NCI-H2171 treated with DMSO at 0.1 percent for 48 hours (cell line): Measurements from ENCODE around the gene CACNG1.
"Not testable (repeated sequence)": the region's sequence is repeated elsewhere in the genome, so short reads cannot be mapped to it uniquely, and the experiment has no call there.

Source experiments
- DNase-seq: peaks from one replicate; lab custom pipeline; 2025; lab: John Stamatoyannopoulos, UW

The CACNG1 gene

DNA sequence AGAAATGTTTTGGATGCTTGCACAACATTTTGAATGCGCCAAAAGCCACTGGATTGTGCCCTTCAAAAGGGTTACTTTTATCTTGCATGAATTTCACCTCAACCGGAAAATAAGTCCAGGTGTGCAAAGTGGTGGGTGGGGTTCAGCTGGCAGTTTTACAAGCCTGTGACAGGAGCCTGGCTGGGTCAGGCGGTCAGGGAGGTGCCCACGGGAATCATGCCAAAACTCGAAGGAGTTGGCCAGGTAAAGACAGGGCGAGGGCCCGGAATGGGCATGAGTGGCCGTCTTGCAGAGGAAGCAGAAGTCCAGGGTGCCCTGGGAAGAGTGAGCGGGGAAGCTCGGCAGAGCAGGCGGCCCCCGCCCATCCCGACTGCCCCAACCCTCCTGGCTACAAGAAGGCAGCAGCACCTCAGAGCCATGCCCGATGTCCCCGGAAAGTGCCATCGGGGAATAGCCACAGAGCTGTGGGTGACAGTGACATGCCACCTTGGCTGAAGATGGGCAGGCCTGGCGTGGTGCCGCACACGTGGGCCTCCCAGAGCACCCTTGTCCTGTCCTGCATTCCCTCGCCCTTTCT is 19.1 kb upstream of the CACNG1 start:
- no peak for DNase-seq

DNA sequence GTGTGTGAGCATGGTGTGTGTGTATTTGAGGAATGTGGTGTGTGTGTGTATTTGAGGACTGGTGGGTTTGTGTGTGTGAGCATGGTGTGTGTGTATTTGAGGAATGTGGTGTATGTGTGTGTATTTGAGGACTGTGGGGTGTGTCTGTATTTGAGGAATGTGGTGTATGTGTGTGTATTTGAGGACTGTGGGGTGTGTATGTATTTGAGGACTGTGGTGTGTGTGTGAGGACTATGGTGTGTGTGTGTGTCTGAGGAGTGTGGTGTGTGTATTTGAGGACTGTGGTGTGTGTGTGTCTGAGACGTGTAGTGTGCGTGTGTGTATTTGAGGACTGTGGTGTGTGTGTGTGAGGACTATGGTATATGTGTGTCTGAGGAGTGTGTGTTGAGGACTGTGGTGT is 18.0 kb upstream of the CACNG1 start:
- DNase-seq, result no peak

DNA sequence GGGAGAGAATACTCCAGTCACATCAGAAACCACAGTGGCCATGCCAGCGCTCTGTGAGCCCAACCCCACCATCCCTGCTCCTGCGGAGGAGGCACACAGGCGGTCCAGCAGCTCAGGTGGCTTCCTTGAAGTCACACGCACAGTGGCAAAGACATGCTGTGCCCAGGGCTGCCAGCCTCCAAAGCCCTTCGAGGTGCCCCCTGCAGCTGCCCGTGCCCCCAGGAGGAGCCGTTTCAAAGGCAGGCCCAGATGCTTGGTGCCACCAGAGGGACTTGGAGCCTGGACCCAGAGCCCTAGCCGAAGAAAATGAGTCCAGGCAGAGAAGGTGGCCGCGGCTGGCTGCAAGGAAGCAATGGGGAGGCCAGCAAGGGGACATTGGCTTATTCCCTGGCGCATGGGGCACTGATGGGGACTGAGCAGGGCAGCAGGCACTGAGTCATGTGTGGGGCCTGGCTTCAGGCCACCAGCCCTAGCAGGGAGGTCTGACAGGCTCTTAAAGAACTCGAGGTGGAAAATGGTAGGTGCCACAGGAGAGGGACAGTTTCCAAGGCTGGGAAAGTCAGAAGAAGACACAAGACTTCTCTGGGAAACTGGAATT is 17.2 kb upstream of the CACNG1 start:
- no peak for DNase-seq

DNA sequence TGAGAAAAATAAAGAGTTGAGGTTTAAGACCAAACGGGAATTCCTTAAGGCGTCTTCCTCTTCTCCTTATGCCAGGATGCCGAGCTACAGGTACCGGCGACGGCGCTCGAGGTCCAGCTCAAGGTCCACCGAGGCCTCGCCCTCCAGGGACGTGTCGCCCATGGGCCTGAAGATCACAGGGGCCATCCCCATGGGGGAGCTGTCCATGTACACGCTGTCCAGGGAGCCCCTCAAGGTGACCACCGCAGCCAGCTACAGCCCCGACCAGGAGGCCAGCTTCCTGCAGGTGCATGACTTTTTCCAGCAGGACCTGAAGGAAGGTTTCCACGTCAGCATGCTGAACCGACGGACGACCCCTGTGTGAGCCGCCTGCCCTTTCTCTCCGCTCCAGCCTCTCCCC is 13.7 kb upstream of the CACNG1 start:
- no peak for DNase-seq

DNA sequence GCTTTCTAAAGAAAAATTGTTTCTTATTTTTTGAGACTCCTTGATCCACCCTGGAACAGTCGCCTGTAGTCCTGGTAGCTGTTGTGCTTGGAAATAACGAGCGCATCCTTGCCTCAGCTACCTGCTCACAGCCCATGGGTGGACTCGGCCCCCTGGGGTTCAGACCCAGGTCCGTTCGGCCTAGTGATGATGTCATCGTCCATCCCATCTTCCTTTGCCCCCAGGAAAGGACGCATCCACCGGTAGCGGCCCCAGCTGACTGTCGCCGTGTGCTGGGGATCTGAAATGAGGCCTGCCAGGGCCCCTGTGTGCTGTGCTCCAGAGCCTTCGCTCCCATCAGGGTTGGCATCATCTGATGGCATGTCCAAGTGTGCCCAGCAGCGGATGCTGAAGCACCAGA is 12.0 kb upstream of the CACNG1 start:
- no peak for DNase-seq

DNA sequence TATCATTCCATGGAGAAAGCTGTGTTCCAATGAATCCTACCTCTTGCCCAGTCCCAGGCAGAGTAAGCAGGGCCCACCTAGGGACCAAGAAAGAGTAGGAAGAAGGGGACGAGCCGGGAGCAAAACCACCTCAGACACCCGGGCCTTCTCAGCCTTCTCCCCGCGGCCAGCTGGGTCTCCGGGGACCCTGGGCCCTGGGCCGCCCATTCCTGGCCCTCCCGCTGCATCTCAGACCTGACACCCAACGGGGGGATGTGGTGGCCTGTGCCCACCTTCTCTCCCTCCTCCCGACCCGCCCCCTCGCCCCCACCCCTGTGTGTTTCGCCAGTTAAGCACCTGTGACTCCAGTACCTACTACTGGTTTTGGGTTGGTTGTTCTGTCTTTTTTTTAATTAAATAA is 11.4 kb upstream of the CACNG1 start:
- DNase-seq, result no peak

DNA sequence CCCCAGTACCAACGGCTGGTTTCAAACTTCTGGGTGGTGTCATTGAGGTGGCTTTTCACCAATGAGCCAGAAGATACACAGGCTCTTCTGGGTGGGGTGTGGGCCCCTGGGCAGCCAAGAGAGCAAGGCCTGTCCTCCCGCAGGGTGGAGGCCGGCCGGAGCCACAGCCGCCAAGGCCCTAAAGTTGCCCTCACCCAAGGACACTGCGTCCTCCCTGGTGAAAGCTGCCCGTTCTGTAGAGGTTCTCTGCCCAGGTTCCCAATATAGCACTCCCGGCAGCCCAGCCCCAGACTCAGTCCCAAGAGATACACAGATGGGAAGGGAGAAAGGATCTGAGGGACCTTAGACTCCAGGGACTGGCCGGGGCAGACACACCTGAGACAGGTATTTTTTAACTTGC is 10.7 kb upstream of the CACNG1 start:
- no peak for DNase-seq

DNA sequence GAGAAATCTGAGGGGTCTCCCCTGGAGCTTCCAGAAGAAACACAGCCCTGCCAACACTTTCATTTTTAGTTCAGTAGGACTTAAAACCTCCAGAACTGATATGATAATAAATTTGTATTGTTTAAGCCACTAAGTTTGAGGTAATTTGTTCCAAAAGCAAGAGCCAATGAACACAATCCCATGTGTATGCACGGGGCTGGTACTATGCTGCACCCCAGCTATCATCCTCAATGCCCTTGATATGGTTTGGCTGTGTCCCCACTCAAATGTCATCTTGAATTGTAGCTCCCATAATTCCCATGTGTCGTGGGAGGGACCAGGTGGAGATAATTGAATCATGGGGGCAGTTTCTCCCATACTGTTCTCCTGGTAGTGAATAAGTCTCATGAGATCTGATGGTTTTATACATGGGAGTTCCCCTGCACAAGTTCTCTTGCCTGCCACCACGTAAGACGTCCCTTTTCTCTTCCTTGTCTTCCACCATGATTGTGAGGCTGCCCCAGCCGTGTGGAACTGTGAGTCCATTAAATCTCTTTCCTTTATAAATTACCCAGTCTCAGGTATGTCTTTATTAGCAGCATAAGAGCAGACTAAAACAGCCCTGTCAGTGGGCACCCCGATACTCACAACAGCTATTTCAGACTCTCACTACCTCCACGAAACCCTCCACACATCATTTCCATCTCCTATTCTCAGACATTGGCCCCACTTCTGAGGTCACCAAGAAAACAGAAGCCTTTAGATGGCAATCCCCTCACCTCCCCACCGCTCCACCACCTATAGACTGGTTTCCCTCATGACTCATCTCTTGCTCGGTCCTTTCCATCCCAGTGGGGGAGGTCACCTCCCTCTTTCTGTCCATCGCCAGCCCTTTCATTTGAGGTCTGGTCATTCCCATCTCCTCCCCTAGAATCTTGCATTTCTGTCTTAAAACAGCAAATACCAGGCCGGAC is 8.9 kb upstream of the CACNG1 start:
- DNase-seq, result no peak

DNA sequence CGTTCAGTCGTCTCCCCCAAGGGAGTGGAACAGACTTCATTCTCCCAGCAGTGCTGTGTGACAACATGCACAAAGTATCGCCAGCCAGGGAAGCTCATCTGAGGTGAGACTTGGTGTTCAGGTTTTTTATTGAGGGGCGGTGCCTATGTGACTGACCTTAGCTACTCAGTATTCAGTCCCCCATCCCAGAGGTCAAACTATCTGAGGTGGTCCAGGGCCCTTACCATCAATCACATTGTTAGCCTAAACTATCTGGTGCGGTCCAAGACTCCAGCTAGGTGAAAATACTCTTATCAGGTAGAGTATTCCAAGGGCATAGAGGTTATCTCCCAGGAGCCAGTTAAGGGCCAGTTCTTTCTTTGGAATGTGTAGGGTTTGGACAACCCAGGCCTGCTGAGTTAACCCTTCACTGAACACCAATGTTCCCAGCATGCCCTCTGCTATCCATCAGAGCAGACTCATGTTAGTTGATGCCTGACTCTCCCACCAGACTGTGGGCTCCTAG is 5.4 kb upstream of the CACNG1 start:
- no peak for DNase-seq

DNA sequence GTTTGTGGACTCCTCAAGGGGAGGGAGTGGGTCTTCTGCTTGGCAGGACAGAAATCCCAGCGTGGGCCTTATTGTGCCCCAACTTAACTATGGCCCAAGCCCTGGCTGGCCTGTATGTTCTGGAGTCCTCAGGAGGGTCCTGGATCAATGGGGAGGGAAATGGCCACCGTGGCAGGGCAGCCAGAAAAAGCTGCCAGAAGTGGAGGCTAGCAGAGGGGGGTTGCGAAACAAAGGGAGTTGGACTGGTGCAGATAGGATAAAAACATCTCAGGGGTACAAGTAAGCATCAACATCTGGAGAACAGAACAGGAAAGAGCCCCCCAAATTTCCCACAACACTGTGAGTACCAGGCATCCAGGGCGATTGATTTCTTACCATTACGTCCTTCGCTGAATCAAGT is 3.7 kb upstream of the CACNG1 start:
- DNase-seq, result no peak

DNA sequence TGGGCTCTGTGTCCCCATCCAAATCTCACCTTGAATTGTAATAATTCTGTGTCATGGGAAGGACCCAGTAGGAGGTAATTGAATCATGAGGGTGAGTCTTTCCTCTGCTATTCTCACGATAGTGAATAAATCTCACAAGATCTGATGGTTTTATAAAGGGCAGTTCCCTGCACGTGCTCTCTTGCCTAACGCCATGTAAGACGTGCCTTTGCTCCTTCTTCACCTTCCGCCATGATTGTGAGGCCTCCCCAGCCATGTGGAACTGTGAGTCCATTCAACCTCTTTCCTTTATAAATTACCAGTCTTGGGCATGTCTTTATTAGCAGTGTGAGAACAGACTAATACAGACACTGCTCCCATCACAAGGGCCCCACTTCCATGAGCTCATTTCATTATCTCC is 3.2 kb upstream of the CACNG1 start:
- not testable (repeated sequence) for DNase-seq

DNA sequence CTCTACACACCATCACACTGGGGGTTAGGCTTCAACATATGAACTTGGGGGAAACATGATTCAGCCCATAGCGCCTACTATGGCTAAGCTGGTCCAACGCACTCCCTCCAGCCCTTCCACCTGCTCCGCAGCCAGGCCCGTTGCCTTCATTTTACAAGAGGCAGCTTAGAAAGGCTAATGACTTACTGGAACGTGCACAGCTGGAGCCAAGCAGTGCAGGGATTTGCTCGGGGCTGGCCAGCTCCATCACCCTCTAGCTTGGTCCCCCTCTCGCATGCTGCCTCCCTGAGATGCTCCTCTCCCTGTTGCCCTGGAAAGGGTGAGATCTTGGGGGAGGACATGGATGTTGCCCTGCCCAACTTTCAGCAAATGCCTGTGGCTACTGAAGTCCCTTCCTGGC is 2.8 kb upstream of the CACNG1 start:
- DNase-seq, result no peak

DNA sequence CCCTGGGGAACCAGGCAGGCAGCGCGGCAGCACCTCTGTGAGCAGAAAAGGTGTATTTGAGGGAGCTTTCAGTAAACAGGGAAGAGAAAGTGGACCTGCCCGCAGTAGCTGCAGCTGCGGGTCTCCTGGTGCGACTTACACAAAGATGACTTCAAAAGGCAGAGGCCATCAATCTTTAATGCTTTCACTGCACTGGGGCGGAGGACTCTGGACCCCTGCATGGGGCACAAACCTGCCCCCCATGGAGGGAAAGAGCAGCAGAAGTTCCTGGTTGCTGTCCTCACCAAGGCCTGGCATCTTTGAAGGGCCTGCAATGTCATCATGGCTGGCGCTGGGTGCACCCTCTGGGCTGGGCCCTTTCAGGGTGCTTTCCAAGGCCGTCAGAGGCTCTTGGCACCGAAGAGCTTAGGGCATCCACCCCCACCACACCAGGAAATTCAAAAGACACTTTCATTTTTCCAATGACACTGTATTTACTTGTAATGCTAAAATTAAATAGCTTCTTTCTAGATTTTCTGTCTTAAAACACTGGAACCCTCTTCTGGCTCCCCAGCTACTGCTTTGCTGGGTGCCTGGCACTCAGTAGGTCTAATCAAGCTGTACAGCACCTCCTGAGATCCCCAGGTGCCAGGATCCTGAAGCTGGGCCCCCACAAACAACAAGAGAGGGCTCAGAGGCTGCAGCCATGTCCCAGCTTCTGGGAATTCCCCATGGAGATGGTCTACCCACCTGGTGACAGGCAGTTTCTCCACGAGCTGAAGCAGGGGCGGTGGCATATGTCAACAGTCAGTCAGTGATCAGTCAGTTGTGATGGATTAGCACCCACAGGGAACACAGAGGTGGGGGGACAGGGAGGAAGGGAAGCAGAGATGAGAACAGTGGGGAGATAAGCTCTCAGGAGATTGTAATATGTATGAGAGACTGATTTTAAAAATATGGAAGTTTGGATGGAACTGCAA is 2.1 kb upstream of the CACNG1 start:
- peak; percentile 71 for DNase-seq

DNA sequence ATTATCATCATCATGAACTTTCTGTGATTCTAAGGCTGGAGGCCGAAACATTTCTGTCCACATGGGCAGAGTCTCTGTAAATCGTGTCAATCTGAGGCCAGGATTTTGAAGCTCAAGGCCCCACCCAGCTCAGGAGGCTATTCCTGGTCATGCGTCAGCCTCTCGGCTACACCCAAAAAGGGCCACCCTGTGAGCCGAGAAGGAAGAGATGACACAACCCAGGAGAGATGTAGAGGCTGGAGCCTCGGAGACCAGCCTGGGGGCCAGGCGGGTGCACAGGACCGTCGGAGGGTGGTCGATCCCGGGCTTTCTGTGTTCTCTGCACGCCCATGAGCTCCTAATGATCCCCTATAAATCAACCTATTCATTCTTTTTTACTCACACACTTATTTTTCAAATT is 1.1 kb upstream of the CACNG1 start:
- DNase-seq, result no peak

DNA sequence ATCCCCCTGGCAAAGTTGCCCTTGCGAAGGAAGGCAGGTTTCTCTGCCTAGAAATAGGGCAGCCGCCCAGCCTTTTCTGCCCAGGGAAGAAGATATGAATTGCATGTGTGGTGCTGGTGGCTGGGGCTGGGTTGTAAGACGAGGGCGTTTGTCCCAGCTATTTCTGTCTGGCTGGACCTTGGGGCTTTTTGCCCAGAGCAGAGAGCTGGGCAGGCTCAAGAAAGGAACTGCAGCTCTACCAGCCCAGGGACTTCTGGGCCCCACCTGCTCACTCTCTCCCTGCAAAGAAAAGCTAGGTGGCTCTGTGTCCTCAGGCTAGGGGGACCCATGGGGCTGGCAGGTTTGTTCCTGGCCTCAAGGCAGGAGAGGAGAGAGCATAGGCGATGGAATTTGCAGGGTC is 586 bp downstream of the CACNG1 start:
- no peak for DNase-seq

DNA sequence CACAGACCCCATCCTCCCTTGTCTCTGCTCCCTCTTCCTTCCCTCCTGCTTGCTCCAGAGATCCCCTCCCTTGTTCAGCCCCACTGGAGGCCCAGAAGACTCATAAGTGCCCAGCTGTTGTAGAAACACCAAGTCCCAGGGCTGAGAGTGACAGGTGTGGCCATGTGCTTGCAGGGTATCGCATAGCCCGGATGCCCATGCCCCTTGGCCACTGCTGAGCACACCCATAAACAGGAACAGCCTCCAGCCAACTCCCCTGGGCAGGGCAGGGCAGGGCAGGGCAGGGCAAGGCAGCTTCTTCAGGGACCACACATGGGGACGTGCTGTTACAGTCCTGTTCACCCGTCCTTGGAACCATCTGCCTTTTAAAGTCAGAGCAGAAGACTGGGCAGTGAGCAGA is 2.0 kb downstream of the CACNG1 start:
- DNase-seq, result peak; percentile 9

DNA sequence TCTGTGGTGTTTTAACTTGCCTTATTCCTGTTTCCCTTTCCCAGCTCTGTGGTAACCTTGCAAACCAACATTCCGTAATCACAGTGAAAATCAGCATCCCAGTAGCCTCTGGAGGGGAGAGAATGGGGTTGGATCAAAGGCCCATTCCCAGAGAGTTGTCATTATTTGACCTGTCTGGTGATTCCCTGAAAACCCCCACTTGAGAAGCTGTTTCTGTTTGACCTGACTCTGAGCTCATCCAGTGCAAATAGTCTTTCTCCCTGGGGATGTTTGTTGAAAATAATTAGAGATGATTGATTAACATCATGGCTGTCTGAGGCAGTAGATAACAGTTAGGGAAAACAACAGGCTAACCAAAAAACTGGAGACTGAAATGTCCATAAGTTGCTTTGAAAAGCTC is 3.0 kb downstream of the CACNG1 start:
- no peak for DNase-seq

DNA sequence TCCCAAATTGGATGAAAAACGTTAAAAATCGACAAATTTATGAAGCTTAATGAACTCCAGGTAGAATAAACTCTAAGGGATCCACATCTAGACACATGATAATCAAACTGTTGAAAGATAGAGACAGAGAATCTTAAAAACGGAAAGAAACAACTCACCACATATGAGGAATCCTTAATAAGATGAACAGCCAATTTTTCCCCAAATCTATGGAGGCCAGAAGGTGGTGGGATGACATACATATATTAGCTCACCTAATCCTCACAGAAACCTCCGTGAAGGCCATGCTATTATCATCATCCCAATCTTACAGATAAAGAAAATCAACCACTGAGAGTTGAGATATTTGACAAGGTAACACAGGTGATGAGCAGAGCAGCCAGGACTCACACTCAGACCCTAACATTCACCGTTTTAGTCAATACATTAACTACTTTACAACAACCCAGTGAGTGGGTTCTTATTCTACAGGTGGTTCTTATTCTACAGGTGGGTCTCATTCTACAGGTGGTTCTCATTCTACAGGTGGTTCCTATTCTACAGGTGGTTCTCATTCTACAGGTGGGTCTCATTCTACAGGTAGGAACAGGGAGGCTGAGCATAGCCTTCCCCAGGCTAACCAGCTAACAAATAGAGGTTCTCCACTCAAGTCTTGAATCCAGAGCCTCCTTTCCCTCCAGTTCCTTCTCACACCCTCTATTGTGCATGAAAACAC is 4.8 kb downstream of the CACNG1 start:
- no peak for DNase-seq

DNA sequence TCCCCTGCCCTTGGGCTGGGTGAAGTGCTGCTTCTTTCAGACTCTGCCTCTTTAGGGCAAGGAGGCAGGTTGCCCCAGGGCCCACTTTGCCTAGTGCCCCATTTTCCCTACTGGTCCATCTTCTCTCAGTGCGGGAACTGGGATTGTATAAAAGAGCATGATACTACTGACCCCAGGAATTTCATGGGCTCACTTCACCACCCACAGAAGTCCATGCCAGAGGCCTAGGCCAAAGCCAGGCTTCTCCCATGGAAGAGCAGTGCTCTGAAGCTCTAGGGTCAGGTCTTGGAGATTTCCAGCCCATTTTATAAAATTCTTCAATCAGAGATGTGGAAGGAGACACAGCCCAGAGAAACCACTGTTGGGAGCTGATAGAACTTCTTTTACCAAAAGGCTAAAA is 5.7 kb downstream of the CACNG1 start:
- DNase-seq, result no peak

DNA sequence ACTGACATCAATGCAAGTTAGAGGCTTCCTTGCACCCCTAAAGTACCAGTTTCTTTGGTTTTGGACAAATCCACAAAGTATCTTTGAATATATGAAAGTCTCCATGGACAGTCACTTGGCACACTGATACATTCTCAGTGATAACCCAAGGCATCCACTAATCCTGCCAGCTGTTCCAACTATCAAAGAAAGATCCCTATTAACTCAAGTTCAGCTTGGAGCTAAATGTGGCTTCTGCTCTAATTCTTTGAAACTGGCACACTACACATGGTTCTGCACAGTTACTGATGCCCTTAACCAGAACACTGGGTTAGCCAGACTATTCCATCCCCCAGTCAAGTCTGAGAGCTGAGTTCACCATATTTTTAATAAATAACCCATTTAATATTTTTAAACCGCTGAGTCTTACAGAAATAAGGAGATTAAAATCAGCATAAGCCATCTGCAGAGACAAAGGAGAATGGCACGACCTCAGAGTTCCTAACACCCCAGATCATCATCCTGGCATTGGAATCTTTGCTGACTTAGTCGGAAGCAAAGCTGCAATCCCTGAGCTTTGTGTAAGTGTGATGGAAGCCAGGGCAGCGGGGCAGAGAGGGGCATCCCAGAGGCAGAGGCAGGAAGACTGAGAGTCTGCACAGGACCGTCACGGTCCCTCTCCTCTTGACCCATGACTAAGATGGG is 6.3 kb downstream of the CACNG1 start:
- DNase-seq, result no peak

DNA sequence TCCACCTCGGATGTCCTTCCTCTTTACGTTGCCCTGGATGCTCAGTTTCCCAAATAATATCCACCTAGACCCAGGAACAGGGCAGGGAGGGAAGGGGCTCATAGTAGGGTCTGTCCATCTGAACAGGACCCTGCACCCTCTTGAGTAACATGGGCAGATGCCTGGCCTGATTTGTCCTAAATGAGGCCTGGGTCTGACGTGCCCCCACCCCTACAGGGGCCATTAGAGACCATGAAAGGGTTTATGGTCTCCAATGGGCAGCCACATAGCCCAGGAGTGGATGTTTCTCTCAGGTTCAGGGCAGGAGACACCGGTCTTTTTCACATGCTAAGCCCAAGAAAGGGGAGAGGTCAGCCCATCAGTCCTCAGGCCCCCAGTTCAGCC is 6.8 kb downstream of the CACNG1 start:
- no peak for DNase-seq
